A673 (cell line): ENCODE measurements around the gene WFDC5.

Experiments
- CTCF ChIP-seq: fragments of 300-800, 200-600 bp; sonication (generic); conservative IDR thresholded peaks from 2 replicates; pipeline ENCODE4 v1.5.1; 2017; ENCODE audit warnings: low read depth, mild to moderate bottlenecking, antibody characterized with exemption, low read length, moderate library complexity, mixed read lengths
- EZH2 ChIP-seq: fragments of 200-600 bp; sonication (generic); IDR thresholded peaks from 2 replicates; pipeline ENCODE4 v1.6.1; 2017; ENCODE audit warnings: borderline replicate concordance, low read depth, mild to moderate bottlenecking, mixed read lengths, antibody characterized with exemption, low read length; ENCODE audit not compliant: poor library complexity, severe bottlenecking

DNA sequence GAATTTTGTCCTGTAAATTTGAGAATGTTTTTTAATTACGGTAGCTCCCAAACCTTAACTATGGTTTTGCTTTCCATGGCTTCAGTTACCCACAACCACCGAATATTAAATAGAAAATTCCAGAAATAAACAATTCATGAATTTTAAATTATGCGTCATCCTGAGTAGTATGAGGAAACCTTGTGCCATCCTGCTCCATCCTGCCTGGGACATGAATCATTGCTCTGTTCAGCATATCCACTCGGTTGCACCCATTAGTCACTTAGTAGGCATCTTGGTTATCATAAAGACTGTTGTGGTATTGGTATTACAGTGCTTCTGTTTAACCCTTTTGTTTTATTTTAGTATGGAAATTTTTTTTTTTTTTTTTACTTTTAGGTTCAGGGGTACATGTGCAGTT, 53.7 kb downstream of the WFDC5 start:
- TF ChIP-seq CTCF, result no peak
- no peak for TF ChIP-seq EZH2
